HCEC 1CT (cell line): ENCODE results near the gene RPGRIP1.
"Not testable (repeated sequence)": the region's sequence is repeated elsewhere in the genome, so short reads cannot be mapped to it uniquely, and the experiment has no call there.

ENCODE experiments used
- DNase-seq: peaks from one replicate; pipeline ENCODE4 v3.0.0-alpha.2; 2017

RPGRIP1 gene

DNA sequence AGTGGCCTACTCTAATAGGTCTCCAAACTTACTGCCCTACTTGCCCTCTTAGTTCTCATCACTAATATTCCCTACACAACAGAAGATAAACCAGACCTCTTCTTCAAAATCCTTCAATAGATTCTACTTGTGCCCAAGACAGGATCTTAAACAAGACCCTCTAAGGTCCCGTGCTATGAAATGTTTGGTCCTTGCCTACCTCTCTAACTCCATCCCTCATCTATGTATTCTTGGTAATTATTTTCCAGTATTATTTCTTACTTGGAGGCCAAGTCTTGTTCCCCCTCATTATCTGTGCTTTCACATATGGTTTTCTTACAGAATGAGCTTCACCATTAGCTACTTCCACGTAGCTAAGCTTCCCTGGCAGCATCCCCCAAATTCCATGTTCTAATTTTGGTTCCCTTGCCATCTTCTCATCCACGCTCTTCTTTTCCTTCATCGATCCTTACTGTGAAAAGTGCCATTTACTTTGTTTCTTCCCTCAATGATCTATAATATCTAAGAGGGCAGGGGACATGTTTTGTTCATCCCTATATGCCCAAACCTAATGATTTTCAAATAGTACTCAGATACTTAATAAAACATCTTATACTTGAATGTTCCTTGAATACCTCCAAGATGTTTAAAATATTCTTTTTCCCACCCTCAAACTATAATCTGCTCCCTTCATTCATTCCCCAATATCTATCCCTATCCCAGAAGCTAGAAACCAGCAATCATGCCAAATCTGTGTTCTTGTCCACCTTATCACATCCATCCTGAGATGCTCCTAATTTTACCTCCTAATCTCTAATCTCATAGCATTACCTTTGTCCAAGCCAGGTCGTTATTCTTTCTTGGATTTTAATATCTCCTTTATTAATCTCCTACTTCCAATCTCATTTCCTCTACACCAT lies 20.7 kb upstream of the RPGRIP1 start:
- no peak for DNase-seq

DNA sequence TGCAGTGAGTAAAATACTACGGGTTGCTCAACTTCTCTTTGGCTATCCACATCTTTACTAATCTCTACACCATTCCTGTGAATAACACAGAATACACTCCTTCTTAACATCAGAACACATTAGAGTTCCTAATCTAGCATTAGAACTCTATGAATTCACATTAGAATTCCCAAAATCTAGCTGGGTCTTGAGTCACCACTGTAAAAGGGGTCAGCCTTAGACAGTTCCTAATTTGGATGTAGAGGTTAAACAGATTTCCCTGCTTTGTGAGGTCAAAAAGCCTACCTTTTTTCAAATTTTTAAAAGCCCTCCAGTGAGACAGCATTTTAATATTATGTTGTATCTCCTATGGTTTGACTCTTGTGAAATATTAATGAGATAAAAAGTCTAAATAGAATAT lies 18.1 kb upstream of the RPGRIP1 start:
- no peak for DNase-seq

DNA sequence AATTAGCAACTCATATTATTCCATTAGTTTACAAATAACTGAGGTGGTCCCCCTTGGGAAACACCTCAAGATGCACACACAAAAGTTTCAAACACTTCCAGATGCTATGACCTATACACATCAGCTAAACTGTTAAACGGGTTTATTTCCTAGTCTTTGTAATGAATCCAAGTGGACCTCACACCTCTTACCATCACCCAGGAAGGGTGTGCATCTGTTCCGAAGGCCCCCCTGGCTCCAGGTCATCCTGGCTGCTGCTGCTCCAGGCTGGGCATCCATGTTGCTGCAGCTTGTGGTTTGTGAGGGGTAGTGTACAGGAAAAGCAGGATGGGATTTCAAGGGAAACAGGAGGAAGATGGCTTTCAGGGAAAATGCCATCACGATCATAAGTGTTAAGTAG lies 17.5 kb upstream of the RPGRIP1 start:
- no peak for DNase-seq

DNA sequence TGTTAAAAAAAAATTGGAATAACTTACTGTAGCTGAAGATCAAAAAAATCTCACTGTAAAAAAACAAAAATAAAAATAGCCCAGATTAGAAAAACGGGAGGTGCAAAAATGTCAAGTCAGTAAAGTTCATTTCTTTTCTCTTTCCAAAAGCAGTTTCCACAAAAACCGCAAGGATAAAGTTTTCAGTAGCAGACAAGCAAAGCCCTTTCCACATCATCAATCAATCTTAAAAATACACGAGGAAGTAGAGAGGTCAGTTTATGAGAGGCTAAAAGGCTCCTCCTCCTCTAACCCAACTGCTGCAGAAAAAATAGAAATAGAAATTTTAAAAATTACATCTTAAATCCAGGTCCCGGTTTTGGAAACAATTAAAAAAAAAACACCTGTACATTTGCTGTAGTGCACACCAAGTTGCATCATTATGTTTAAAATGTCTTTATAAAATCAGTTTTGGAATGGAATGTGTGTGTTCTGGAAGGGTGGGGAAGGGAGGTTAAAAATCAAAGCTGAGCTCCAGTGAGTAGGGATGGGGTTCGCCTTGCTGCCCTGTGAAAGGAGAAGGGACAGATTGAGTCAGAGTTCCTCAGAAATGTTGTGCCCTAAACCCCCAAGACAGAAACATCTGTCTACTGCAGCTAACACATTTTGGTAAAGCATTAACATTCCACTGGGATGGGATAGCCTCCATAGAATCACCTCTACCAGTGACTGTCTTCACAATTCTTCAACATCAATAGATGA lies 16.4 kb upstream of the RPGRIP1 start:
- peak; percentile 31 for DNase-seq

DNA sequence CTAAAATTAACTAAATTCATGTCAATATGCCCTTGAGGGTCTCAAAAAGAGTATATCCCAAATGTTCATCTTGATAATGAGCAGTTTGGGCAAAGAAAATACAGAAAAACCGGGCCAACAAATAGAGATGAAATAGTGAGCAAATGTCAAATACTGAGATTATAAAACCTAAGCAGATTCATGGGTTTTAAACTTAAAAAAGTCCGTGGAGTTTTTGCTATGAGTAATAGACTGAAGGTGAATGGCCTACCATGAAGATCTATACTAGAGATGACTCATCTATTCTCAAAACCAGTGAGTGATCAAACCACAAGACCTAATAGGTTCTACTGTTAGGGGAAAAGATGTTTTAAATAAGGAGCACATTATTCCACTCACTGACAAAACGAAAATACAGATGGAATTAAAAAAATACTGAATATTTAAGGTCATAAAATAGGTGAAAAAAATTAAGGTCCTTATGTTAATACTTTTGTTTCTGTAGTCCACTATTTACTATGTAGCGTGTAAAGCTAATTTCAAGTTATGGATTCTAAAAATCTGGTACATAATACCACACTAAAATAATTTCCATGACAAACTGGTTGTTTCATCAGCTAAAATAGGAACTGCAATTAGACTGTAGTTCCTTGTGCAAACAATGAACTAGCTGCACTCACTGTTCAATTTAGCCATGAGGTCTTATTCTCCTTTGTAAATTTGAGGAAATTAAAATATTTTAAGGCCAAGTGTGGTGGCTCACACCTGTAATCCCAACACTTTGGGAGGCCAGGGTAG lies 15.7 kb upstream of the RPGRIP1 start:
- peak; percentile 92 for DNase-seq

DNA sequence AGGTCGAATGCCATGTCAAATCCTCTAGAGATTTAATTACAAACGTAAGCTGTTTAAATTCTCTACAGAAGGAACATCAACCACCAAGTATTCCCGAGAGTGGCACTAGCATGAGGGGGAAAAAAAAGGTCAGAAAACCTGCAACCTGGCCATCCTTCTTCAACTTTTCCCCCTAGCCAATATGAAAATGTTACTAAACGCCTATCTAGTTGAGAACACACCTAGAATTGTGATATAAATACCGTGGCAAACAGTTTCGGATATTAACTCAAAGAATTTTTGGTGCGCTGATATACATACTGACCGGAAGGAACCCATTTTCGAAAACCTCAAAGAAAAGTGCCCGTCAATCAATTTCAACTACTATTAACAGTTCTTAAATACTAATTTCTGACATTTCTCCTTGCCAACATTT lies 12.4 kb upstream of the RPGRIP1 start:
- DNase-seq, result no peak

DNA sequence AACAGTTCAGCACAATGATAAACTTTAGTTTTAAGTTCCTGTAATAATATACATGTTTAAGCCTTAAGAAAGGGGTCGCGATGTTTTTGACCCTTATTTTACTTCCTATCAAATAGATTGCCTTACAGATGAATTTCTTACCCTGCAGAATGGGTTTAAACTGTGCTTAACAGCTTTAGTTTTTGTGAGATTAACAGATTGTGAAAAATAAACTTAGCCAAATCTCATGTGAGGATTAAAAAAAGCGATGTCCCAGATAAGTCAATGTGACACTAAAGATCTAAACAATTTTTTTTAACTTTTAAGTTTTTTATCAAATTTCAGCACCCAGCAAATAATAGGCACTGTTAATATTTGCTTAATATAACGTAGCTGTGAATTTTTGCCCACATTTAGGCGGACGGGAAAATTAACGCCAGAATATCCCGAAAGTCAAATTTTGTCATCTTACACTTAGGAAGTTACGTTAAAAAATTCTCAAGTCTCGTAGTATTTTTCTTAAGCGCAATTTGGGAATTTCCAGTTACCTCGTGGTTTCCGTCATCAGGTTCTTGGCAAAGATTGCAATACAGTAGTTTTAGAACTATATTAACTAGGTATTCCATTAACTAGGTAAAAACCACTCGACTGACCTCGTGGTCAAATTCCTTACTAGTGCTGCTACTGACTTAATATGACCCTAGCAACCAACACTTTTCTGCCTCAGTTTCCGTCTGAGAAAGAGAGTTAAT lies 11.8 kb upstream of the RPGRIP1 start:
- no peak for DNase-seq

DNA sequence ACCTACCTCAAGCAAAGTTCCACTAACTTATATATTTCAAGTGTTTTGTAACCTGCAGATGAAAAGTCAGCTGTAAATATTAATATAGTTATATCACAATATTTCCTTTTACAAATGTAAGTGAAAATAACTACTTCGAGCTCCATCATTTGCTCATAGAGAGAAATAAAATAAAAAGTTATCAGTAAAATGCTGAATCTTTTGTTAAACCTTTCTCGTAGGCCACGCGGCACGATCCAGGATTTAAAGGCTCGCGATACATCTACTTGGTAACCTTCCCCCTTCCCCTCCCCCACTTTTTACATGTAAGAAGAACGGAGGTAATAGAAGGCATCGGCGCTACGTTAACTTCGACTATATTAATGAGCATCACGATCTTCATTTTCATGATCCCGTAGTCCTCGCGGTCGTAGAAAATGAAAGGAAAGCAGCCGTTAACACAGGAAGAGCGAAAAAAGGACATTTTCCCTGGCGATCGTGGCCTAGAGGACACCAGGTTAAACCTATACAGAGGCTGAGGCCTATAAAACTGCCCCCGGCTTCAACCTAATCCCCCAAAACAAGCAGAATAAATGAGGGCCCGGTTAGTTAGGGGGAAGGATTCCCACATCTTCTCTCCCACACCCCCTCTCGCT lies 11.1 kb upstream of the RPGRIP1 start:
- peak; percentile 51 for DNase-seq

DNA sequence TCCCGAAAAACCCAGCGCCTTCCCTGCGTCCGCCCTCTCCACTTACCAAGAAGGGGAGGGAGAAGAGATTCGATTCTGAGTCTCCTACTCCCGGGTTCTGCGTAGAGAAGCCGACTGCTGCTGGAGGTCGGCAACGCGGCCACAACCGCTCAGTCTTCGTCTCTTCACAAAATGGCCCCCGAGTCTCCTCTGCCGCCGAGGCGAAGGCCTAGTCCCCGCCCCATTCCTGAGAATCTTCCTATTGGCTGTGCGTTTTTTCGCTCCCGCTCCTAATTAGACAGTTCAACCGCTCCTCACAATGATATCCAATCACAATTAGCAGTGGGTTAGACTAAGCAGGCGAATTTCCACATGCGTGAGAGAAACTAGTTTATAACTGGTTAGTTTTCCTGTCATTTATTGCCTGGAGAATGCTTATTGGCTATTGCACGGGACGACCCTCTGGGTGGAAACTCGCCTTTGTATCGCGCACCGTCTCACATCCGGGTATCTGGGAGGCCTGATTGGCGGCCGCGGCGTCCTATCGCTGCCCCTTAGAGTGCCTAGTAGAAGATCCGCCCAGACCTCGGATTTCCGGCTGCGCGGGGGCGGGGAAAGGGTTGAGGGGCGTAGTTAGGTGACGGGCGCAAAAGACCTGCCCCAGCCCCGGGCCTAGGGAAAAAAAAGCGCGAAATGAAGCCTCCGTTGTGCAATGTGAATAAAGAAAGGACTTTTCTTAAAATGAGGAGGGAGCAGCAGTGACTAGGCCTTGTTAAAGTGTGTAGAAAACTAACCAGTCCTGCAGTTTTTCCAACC lies 10.4 kb upstream of the RPGRIP1 start, which contains the start of gene HNRNPC:
Gene HNRNPC, minus strand, starts transcription at position 191 of the 795 bp plus-strand sequence. CDS start 35,249 bp downstream, outside the sequence.
- DNase-seq, result peak; percentile 100

DNA sequence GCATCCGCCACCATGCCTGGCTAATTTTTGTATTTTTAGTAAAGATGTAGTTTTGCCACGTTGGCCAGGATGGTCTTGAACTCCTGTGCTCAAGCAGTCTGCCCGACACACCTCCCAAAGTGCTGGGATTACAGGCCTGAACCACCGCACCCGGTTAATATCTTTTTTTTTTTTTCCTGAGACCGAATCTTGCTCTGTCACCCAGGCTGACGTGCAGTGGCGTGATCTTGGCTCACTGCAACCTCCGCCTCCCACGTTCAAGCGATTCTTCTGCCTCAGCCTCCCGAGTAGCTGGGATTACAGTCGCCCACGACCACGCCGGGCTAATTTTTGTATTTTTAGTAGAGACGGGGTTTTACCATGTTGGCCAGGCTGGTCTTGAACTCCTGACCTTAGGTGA lies 7.2 kb upstream of the RPGRIP1 start:
- not testable (repeated sequence) for DNase-seq

DNA sequence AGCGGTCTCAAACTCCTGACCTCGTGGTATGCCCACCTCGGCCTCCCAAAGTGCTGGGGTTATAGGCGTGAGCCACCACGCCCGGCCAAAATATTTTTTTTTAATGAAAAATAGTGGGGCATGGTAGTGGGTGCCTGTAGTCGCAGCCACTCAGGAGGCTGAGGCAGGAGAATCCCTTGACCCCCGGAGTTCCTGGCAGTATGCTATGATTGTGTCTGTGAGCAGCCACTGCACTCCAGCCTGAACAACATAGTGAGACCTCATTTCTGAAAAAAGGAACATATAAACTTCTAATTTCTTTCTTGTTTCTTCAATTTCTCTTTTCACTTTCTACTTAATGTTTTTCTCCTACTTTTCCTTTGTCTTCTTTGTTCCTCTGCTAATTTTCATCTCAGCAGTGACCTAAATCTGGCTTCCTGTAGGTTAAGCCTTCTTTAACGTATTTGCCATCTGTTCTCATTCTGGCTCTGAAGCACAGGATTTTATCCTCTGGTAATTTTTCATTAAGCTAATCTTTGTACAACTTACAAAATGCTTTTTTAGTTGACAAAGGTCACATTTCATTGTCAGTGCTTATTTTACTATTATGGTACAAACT lies 4.5 kb upstream of the RPGRIP1 start:
- no peak for DNase-seq

DNA sequence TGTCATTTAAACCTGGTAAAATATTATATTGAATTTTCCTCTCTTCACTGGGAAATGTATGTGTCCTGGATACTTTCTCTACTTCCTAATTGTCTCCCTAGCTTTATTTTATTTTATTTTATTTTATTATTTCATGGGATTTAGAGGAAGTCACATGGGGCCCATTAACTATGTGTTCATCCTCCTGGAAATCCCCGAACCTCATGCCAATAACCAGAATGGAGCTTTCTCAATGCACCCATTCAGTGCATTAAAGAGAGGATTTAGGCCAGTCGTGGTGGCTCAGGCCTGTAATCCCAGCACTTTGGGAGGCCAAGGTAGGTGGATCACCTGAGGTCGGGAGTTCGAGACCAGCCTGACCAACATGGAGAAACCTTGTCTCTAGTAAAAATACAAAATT lies 1.3 kb upstream of the RPGRIP1 start:
- DNase-seq, result no peak

DNA sequence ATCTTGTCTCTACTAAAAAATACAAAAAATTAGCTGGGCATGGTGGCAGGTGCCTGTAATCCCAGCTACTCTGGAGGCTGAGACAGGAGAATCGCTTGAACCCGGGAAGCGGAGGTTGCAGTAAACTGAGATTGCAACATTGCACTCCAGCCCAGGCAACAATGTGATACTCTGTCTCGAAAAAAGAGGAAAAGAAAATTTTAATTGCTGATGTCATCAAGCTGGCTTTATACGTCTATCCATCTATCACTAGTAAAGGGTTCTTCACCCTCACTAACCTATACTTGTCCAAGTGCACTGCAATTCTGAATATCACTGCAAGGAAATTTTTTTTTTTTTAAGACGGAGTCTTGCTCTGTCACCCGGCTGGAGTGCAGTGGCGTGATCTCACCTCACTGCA lies 2.0 kb downstream of the RPGRIP1 start:
- DNase-seq, result not testable (repeated sequence)

DNA sequence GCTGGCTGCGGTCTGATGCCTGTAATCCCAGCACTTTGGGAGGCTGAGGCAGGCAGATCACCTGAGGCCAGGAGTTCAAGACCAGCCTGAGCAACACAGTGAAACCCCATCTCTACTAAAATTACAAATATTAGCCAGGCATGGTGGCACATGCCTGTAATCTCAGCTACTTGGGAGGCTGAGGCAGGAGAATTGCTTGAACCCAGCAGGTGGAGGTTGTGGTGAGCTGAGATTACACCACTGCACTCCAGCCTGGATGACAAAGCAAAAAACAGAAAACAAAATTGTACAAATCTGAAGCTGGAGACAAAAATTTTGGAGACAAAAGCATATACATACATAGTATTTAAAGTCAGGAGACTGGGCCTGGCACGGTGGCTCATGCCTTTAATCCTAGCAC lies 6.6 kb downstream of the RPGRIP1 start:
- DNase-seq, result not testable (repeated sequence)

DNA sequence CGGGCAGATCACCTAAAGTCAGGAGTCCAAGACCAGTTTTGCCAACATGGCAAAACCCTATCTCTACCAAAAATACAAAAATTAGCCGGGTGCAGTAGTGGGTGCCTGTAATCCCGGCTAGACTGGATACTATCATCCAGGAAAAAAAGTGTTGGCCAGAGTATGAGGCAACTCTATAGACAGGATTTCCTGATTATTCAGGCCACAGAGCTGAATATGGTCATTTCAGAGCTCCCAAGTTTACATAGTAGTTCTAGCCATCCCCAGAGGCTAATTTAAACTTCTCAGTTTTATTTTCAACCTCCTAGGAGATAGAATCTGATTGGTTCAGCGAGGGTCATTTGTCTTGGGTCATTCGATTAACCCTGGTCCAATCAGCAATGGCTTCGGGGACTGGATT lies 7.3 kb downstream of the RPGRIP1 start:
- no peak for DNase-seq

DNA sequence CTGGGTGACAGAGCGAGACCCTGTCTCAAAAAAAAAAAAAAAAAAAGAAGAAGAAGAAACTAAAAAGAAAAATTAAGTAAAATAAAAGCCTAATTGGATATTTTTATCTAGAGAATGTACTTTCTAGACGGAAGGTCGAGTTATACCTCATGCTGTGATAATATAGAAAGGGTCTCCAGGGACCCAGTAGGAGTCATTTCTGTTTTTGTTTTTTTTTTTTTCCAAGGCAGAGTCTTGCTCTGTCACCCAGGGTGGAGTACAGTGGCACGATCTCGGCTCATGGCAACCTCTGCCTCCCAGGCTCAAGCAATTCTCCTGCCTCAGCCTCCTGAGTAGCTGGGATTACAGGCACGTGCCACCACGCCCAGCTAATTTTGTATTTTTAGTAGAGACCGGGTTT lies 14.1 kb downstream of the RPGRIP1 start:
- DNase-seq, result not testable (repeated sequence)

DNA sequence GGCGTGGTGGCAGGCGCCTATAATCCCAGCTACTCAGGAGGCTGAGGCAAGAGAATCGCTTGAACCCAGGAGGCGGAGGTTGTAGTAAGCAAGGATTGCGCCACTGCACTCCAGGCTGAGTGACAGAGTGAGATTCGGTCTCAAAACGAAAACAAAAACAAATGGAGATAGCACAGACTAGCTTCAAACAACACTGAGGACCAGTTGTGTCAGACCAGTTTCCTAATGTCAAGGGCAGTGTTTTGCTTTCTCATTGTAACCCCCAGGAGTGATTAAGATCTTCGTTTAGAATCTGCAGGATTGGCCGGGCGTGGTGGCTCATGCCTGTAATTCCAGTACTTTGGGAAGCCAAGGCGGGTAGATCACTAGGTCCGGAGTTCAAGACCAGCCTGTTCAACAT lies 18.5 kb downstream of the RPGRIP1 start:
- DNase-seq, result no peak

DNA sequence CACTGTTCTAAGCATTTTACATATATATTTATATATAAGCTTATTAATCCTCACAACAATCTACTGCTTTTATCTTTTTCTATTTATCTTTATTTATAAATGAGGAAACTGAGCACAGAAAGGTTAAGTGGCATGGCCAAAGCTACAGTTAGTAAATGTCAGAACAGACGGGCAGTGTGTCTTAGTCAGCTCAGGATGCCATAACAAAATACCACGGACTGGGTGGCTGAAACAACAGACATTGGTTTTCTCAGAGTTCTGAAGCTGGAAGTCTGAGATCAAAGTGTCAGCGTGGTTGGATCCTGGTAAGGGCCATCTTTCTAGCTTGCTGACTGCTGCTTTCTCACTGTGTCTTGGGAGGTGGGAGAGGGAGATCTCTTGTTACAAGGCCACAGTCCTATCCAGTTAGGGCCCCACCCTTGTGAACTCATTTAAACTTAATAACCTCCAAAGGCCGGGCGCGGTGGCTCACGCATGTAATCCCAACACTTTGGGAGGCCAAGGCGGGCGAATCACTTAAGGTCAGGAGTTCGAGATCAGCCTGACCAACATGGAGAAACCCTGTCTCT lies 19.8 kb downstream of the RPGRIP1 start:
- no peak for DNase-seq

DNA sequence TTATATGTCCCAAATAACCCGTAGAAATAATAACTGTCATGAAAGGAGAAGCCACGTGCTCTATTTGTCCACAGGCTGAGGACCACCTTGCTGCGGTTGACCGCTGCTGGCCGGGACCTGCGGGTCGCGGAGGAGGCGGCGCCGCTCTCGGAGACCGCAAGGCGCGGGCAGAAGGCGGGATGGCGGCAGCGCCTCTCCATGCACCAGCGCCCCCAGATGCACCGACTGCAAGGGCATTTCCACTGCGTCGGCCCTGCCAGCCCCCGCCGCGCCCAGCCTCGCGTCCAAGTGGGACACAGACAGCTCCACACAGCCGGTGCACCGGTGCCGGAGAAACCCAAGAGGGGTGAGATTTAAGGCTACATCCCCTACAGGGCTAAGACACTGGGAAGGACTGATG lies 21.0 kb downstream of the RPGRIP1 start:
- DNase-seq, result no peak
